ENCODE results near the gene ITGAE.
"Not testable (repeated sequence)": the region's sequence is repeated elsewhere in the genome, so short reads cannot be mapped to it uniquely, and the experiment has no call there.

The ITGAE gene

DNA sequence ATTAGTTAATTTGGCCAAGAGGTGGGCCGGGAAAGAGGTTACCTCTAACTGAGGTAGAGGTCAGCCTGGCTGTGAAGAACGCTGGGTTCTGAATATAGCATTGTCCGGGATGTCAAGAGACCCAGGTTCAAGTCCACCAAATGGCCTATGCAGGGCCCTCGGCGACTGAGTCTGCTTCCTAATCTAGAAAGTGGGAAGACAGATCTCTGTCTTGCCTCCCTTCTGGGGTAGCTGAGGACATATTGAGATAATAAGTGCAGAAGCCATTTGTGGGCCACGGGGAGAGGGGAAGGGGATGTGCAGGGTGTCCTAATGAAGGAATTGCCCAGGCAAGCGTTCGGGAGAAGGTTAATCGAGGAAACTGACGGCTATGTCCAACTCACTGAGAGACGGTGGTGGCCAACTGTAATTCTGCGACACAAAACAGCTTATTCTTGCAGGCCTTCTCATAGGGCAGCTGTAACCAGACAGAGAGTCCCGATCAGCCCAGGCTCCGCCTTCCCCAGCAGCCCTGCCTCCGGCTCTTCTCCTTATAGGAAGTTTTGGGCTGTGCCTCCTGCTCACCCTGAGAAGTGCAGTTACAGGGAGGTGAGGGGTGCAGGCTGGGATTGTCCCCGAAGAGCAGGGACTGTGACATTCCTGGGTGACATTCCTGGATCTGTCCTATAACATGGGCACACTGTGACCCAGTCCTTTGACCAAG, 61.4 kb downstream of the ITGAE start:
- H3K4me1 ChIP-seq (ENCODE audit: control insufficient read depth in 1 of 2, insufficient read depth in 2 of 2, low read length in 2 of 2) = peaks cover 8 to 13% of the 10 kb centered on the region in 2 donors
- H3K4me3 ChIP-seq (ENCODE audit: low read depth in 1 of 2, low read length in 2 of 2) = no peak overlapping the region
- no peak overlapping the region for H3K27ac ChIP-seq (ENCODE audit: low read length)
- no peaks in the 10 kb centered on the region for H3K9me3 ChIP-seq (ENCODE audit: control insufficient read depth in 1 of 2, low read length in 2 of 2)
- no peaks in the 10 kb centered on the region for H3K27me3 ChIP-seq (ENCODE audit: low read depth, low read length)
- no peaks in the 10 kb centered on the region for H3K36me3 ChIP-seq (ENCODE audit: control insufficient read depth in 1 of 2, insufficient read depth in 2 of 2, low read length in 2 of 2)

DNA sequence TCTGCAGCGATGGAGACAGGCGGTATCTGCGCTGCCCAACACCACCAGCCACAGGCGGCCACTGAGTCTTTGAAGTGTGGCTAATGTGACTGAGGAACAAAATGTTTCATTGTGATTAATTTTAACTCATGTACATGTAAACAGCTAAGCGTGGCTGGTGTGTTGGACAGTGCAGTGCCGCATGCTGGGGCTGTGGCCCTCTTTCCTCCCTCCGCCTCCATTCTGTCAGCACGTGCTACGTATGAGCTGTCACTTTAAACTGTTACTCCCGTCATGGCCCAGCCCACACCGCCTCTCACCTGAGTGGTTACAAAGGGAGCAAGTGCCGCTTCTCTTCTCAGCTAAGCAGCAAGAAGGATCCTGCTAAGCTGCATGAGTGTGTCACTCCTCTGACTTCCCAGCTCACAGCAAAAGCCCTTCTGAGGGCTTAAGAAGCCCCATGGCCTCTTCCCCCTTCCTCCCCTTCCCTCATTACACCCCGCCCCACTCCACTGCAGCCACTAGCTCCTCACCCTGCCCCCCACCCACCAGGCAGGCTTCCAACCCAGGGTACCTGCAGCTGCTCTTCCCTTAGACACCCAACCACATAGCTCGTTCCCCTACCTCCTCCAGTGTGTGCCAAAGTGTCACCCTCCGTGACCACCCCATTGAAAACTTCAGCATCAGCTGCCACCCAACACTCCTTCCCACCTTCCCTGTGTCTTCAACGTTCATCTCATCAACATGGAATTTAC, 62.3 kb downstream of the ITGAE start:
- peaks cover 8 to 13% of the 10 kb centered on the region in 2 donors for H3K4me1 ChIP-seq (ENCODE audit: control insufficient read depth in 1 of 2, insufficient read depth in 2 of 2, low read length in 2 of 2)
- no peaks in the 10 kb centered on the region for H3K9me3 ChIP-seq (ENCODE audit: control insufficient read depth in 1 of 2, low read length in 2 of 2)
- H3K4me3 ChIP-seq (ENCODE audit: low read depth in 1 of 2, low read length in 2 of 2) = peak overlapping the region in 1 of 2 donors; percentile 49
- H3K27me3 ChIP-seq (ENCODE audit: low read depth, low read length) = no peaks in the 10 kb centered on the region
- H3K27ac ChIP-seq (ENCODE audit: low read length) = no peak overlapping the region
- no peaks in the 10 kb centered on the region for H3K36me3 ChIP-seq (ENCODE audit: control insufficient read depth in 1 of 2, insufficient read depth in 2 of 2, low read length in 2 of 2)

- H3K4me1 ChIP-seq (ENCODE audit: control insufficient read depth in 1 of 2, insufficient read depth in 2 of 2, low read length in 2 of 2) = peaks cover 8 to 13% of the 10 kb centered on the region in 2 donors
- no peak overlapping the region for H3K27ac ChIP-seq (ENCODE audit: low read length)
- no peak overlapping the region for H3K4me3 ChIP-seq (ENCODE audit: low read depth in 1 of 2, low read length in 2 of 2)
- H3K27me3 ChIP-seq (ENCODE audit: low read depth, low read length) = no peaks in the 10 kb centered on the region
- H3K9me3 ChIP-seq (ENCODE audit: control insufficient read depth in 1 of 2, low read length in 2 of 2) = no peaks in the 10 kb centered on the region
- H3K36me3 ChIP-seq (ENCODE audit: control insufficient read depth in 1 of 2, insufficient read depth in 2 of 2, low read length in 2 of 2) = no peaks in the 10 kb centered on the region
These were observed 65.5 kb downstream of the ITGAE start for GRCh38 chr17:3735515-3735914.

DNA sequence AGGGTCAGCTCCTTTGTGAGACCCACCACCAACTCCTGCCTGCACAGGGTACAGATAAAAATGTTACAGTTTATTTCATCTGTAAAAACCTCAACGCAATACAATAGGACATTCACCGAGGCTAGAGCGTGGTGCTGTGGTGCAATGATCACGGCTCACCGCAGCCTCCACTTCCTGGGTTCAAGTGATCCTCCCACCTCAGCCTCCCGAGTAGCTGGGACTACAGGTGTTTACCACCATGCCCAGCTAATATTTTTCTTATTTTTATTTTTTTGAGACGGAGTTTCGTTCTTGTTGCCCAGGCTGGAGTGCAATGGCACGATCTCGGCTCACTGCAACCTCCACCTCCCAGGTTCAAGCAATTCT, 66.1 kb downstream of the ITGAE start:
- not testable (repeated sequence) for H3K9me3 ChIP-seq (ENCODE audit: control insufficient read depth in 1 of 2, low read length in 2 of 2); H3K4me3 ChIP-seq (ENCODE audit: low read depth in 1 of 2, low read length in 2 of 2); H3K36me3 ChIP-seq (ENCODE audit: control insufficient read depth in 1 of 2, insufficient read depth in 2 of 2, low read length in 2 of 2)

DNA sequence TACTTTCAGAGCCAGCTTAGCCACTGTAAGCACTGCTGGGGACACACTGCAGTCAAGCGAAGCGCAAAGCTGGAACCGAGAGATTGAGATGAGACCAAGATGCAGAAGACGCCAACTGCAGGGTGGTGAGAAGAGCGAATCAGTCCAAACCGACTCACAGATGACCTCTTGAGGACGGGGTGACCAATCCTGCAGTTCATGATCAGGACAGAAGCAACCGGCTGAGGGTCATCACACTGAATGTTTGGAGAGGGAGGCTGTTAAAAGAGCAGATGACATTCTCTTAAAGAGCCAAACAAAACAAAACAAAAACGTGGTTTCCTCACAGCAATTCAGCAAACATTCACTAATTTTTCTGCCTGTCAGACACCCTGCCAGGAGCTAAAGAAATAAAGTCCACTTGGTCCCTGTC, 68.8 kb downstream of the ITGAE start:
- H3K4me1 ChIP-seq (ENCODE audit: control insufficient read depth in 1 of 2, insufficient read depth in 2 of 2, low read length in 2 of 2) = no peaks in the 10 kb centered on the region
- H3K27ac ChIP-seq (ENCODE audit: low read length) = no peak overlapping the region
- H3K9me3 ChIP-seq (ENCODE audit: control insufficient read depth in 1 of 2, low read length in 2 of 2) = no peaks in the 10 kb centered on the region
- no peaks in the 10 kb centered on the region for H3K27me3 ChIP-seq (ENCODE audit: low read depth, low read length)
- H3K4me3 ChIP-seq (ENCODE audit: low read depth in 1 of 2, low read length in 2 of 2) = no peak overlapping the region
- H3K36me3 ChIP-seq (ENCODE audit: control insufficient read depth in 1 of 2, insufficient read depth in 2 of 2, low read length in 2 of 2) = no peaks in the 10 kb centered on the region

More for the DNA sequence above, 66.1 kb downstream of the ITGAE start:
- H3K4me1 ChIP-seq (ENCODE audit: control insufficient read depth in 1 of 2, insufficient read depth in 2 of 2, low read length in 2 of 2) = peaks cover 8 to 13% of the 10 kb centered on the region in 2 donors
- H3K27ac ChIP-seq (ENCODE audit: low read length); H3K27me3 ChIP-seq (ENCODE audit: low read depth, low read length): not testable (repeated sequence)

DNA sequence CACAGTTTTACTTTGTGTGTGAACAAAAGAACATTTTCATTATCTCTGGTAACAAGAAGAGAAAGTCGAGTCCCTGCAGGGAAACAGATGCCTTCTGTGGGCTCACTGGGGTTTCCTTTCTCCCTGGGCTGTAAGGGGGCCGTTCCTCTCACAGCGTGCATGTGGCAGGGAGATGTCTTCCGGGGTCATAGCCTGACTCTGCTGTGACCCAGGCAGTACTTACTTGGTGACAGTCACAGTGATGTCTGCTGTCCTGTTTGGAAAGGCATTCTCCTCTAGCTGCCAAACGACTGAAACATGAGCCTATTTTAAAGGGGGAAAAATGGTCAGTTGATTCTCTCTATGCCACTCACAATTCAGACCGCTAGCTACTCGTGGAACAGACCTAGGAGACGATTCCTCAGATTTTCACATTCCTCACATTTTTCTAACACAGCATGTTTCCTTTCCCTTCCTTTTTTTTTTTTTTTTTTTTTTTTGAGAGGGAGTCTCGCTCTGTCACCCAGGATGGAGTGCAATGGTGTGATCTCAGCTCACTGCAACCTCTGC, 70.0 kb downstream of the ITGAE start:
- Histone ChIP-seq H3K4me3 (ENCODE audit: low read depth in 1 of 2, low read length in 2 of 2) (no peak overlapping the region), H3K27me3 (ENCODE audit: low read depth, low read length) (no peaks in the 10 kb centered on the region), H3K36me3 (ENCODE audit: control insufficient read depth in 1 of 2, insufficient read depth in 2 of 2, low read length in 2 of 2) (no peaks in the 10 kb centered on the region), H3K4me1 (ENCODE audit: control insufficient read depth in 1 of 2, insufficient read depth in 2 of 2, low read length in 2 of 2) (no peaks in the 10 kb centered on the region), H3K27ac (ENCODE audit: low read length) (no peak overlapping the region), H3K9me3 (ENCODE audit: control insufficient read depth in 1 of 2, low read length in 2 of 2) (no peaks in the 10 kb centered on the region)

DNA sequence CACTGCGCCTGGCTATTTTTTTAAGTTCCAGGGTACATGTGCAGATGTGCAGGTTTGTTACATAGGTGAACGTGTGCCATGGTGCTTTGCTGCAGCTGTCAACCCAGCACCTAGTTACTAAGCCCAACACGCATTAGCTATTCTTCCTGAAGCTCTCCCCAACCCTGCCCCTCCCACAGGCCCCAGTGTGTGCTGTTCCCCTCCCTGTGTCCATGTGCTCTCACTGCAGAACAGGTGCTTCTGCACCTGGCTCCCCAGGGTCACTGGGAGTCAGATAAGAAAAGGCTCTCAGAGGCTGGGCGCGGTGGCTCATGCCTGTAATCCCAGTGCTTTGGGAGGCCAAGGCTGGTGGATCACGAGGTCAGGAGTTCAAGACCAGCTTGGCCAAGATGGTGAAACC, 71.1 kb downstream of the ITGAE start:
- Histone ChIP-seq H3K27me3 (ENCODE audit: low read depth, low read length) (no peaks in the 10 kb centered on the region), H3K4me1 (ENCODE audit: control insufficient read depth in 1 of 2, insufficient read depth in 2 of 2, low read length in 2 of 2) (no peaks in the 10 kb centered on the region), H3K4me3 (ENCODE audit: low read depth in 1 of 2, low read length in 2 of 2) (no peak overlapping the region), H3K36me3 (ENCODE audit: control insufficient read depth in 1 of 2, insufficient read depth in 2 of 2, low read length in 2 of 2) (no peaks in the 10 kb centered on the region), H3K9me3 (ENCODE audit: control insufficient read depth in 1 of 2, low read length in 2 of 2) (no peaks in the 10 kb centered on the region), H3K27ac (ENCODE audit: low read length) (no peak overlapping the region)

- not testable (repeated sequence) for H3K27ac ChIP-seq (ENCODE audit: low read length); H3K36me3 ChIP-seq (ENCODE audit: control insufficient read depth in 1 of 2, insufficient read depth in 2 of 2, low read length in 2 of 2); H3K4me1 ChIP-seq (ENCODE audit: control insufficient read depth in 1 of 2, insufficient read depth in 2 of 2, low read length in 2 of 2); H3K27me3 ChIP-seq (ENCODE audit: low read depth, low read length); H3K9me3 ChIP-seq (ENCODE audit: control insufficient read depth in 1 of 2, low read length in 2 of 2); H3K4me3 ChIP-seq (ENCODE audit: low read depth in 1 of 2, low read length in 2 of 2)
These were observed 72.9 kb downstream of the ITGAE start for GRCh38 chr17:3728099-3728498.

- no peaks in the 10 kb centered on the region for H3K36me3 ChIP-seq (ENCODE audit: control insufficient read depth in 1 of 2, insufficient read depth in 2 of 2, low read length in 2 of 2)
- no peak overlapping the region for H3K27ac ChIP-seq (ENCODE audit: low read length)
- H3K9me3 ChIP-seq (ENCODE audit: control insufficient read depth in 1 of 2, low read length in 2 of 2) = no peaks in the 10 kb centered on the region
- no peaks in the 10 kb centered on the region for H3K27me3 ChIP-seq (ENCODE audit: low read depth, low read length)
- peaks cover 6 to 18% of the 10 kb centered on the region in 2 donors for H3K4me1 ChIP-seq (ENCODE audit: control insufficient read depth in 1 of 2, insufficient read depth in 2 of 2, low read length in 2 of 2)
- no peak overlapping the region for H3K4me3 ChIP-seq (ENCODE audit: low read depth in 1 of 2, low read length in 2 of 2)
These were observed 73.9 kb downstream of the ITGAE start for GRCh38 chr17:3727041-3727440.

GRCh38 chr17:3724378-3725077, 76.5 kb downstream of the ITGAE start:
- peak overlapping the region; percentile 86 to 91 for H3K4me3 ChIP-seq (ENCODE audit: low read depth in 1 of 2, low read length in 2 of 2)
- no peaks in the 10 kb centered on the region for H3K9me3 ChIP-seq (ENCODE audit: control insufficient read depth in 1 of 2, low read length in 2 of 2)
- H3K4me1 ChIP-seq (ENCODE audit: control insufficient read depth in 1 of 2, insufficient read depth in 2 of 2, low read length in 2 of 2) = peaks cover 12 to 18% of the 10 kb centered on the region in 2 donors
- no peak overlapping the region for H3K27ac ChIP-seq (ENCODE audit: low read length)
- H3K36me3 ChIP-seq (ENCODE audit: control insufficient read depth in 1 of 2, insufficient read depth in 2 of 2, low read length in 2 of 2) = no peaks in the 10 kb centered on the region
- no peaks in the 10 kb centered on the region for H3K27me3 ChIP-seq (ENCODE audit: low read depth, low read length)
